ENCODE measurements around the gene ARHGAP24.
"Not testable (repeated sequence)": the region's sequence is repeated elsewhere in the genome, so short reads cannot be mapped to it uniquely, and the experiment has no call there.

ARHGAP24 gene

GRCh38 chr4:85482010-85482738 lies 7.2 kb downstream of the ARHGAP24 start:
- no peak for DNase-seq (ENCODE audit: low read depth in 2 of 2)

DNA sequence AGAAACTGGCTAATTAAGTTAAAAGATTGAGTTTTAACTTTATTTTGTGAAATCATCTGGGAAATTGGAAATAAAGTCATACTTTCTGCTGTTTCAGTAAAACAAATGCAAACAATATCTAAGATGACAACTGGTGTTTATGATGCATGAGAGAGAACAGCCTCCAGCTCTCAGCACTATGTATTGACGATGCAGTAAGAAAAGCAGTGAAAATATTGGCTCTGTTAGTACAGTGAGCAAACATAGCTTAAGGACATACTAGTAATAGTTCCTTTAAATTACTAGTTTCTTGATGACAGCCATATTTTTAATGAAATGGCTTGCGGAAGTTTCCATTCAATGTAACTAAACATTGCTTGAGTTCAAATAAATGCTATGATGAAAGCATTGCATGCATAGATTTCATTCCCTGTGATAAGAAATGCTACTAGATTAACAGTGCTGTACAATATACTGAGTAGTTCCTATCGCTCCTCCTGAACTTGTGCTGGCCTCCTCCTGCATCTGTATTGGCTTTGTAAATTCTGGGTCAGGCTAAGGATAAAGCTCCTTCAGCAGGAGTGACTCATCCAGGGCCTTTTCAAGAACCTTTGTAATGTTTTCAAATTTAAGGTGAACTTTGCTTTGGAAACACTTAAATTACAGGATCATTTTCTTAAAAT lies 11.6 kb downstream of the ARHGAP24 start:
- DNase-seq (ENCODE audit: low read depth in 2 of 2), result no peak

- no peak for DNase-seq (ENCODE audit: low read depth in 2 of 2)
These were observed 13.5 kb downstream of the ARHGAP24 start for GRCh38 chr4:85488416-85488815.

DNA sequence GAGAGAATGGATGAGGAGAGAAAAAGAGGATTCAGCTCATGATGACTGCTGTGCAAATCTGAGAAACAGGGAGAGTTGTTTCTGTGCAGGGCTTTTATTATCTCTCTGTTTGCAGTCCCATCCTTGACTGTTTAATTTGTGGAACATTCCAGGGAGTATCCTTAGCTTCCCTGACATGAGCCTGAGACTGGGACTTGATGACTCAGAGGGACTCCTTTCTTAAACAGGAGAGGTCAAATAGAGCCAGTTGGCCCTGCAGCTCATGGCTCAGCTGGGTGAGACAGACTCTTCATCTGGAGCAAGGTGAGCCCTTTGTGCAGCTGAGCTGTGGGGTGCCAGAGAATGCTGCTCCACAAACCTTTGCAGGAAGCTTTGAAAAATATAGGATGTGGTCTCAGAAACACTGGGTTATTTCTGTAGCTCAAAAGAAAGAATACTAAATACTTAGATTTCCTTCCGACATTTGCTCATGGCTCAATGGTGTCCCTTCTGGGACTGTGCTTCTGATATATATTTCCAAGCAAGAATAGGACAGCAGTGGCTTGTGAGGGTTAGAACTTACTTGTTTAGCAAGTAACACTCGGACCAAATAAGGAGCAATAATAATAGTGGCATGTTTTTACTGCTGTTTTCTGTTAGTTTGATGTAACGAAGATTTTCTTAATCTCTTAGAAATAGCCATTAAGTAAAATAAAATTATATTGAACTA lies 14.5 kb downstream of the ARHGAP24 start:
- DNase-seq (ENCODE audit: low read depth in 2 of 2), result no peak

- DNase-seq (ENCODE audit: low read depth in 2 of 2), result no peak
These were observed 16.6 kb downstream of the ARHGAP24 start for GRCh38 chr4:85491527-85491926.

GRCh38 chr4:85492336-85492735 lies 17.4 kb downstream of the ARHGAP24 start:
- no peak for DNase-seq (ENCODE audit: low read depth in 2 of 2)

- no peak for DNase-seq (ENCODE audit: low read depth in 2 of 2)
These were observed 20.7 kb downstream of the ARHGAP24 start for GRCh38 chr4:85495621-85496020.

GRCh38 chr4:85496126-85496849 lies 21.3 kb downstream of the ARHGAP24 start:
- DNase-seq (ENCODE audit: low read depth in 2 of 2), result no peak

DNA sequence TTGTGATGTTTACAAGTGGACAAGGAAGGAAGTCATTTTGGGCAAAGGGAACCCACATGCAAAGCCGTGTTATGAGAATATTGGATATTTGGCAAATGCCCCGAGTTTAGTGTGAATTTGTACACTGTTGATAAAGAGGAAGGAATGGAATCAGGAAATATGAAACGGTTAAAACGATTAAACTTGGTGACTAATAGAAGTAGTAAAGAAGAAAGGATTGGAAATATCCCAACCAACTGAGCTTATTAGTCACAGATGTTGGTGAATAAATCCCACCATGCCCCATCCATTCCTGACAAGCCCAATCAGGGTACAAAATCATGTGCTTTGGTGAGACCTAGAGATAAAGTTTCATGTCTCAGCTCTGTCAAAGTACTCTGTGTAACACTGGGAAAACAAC lies 22.0 kb downstream of the ARHGAP24 start:
- no peak for DNase-seq (ENCODE audit: low read depth in 2 of 2)

GRCh38 chr4:85498068-85498733 lies 23.3 kb downstream of the ARHGAP24 start:
- no peak for DNase-seq (ENCODE audit: low read depth in 2 of 2)

GRCh38 chr4:85499573-85499972 lies 24.6 kb downstream of the ARHGAP24 start:
- DNase-seq (ENCODE audit: low read depth in 2 of 2), result no peak

DNA sequence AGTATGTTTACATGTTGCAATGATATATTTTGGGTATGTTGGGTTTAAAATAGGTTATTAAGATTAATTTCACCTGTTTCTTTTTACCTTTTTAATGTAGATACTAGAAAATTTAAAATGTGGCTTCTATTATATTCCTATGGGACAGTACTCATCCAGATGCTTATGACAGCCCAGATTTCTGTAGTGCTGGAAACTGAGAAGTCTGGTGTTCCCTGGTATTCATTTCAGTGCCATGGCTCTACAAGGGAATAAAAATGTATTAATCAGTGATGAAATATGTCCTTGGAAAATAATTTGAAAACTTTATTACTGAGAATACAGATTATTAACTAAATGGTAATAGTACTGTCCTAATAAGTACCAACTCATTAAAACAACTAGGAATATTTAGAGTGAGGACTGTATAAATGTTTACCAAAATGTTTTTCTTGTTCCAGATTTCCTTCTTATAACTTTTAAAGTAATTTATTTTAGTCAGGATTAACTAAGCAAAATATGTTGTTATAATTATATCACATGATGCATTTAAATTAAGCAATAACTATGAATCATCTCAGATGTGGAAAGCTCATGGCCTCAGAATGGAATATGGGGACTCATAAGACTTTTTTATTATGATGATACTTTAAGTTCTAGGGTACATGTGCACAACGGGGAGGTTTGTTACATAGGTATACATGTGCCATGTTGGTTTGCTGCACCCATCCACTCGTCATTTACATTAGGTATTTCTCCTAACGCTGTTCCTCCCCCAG lies 25.3 kb downstream of the ARHGAP24 start:
- no peak for DNase-seq (ENCODE audit: low read depth in 2 of 2)

- not testable (repeated sequence) for DNase-seq (ENCODE audit: low read depth in 2 of 2)
These were observed 26.2 kb downstream of the ARHGAP24 start for GRCh38 chr4:85501145-85501544.

- no peak for DNase-seq (ENCODE audit: low read depth in 2 of 2)
These were observed 33.7 kb downstream of the ARHGAP24 start for GRCh38 chr4:85508654-85509053.

GRCh38 chr4:85509882-85510631 lies 35.1 kb downstream of the ARHGAP24 start:
- DNase-seq (ENCODE audit: low read depth in 2 of 2), result no peak

GRCh38 chr4:85510632-85510984 lies 35.7 kb downstream of the ARHGAP24 start:
- no peak for DNase-seq (ENCODE audit: low read depth in 2 of 2)

- no peak for DNase-seq (ENCODE audit: low read depth in 2 of 2)
These were observed 37.7 kb downstream of the ARHGAP24 start for GRCh38 chr4:85512446-85513205.

DNA sequence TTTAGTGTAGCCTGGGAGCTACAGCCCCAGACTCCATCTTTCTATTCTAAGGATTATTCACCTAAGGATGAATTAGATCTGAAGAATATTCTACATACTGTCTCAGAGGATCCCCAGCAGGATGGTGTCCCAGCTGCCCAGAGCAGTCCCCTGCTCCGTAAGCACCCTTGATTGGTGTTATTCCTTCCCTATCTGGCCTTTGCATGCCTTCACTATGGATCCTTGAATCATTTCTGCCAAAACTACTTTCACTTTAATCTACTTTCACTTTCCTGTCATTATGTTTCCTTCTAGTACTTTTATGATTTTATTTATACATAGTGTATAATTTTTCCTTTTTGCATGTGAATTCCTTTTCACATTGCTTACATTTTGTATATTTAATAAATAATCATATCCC lies 39.2 kb downstream of the ARHGAP24 start:
- DNase-seq (ENCODE audit: low read depth in 2 of 2), result no peak

DNA sequence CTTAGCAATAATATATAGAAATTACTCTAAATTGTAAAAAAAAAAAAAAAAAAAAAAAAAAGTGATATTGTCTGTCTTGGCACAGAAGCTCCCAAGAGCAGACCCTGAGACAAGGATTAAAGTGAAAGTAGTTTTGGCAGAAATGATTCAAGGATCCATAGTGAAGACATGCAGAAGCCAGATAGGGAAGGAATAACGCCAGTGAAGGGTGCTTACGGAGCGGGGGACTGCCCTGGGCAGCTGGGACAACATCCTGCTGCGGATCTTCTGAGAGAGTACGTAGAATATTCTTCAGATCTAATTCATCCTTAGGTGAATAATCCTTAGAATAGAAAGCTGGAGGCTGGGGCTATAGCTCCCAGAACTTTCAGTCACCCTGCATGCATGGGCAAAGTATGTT lies 39.8 kb downstream of the ARHGAP24 start:
- no peak for DNase-seq (ENCODE audit: low read depth in 2 of 2)

- DNase-seq (ENCODE audit: low read depth in 2 of 2), result no peak
These were observed 40.8 kb downstream of the ARHGAP24 start for GRCh38 chr4:85515701-85516100.
